Smooth muscle cell of the brain vasculature (primary cell): ENCODE results near the gene EGFL7.

Experiments used
- DNase-seq: peaks from one replicate; pipeline ENCODE4 v3.0.0-alpha.2; 2012; ENCODE audit warnings: low read depth, low spot score

EGFL7 gene

DNA sequence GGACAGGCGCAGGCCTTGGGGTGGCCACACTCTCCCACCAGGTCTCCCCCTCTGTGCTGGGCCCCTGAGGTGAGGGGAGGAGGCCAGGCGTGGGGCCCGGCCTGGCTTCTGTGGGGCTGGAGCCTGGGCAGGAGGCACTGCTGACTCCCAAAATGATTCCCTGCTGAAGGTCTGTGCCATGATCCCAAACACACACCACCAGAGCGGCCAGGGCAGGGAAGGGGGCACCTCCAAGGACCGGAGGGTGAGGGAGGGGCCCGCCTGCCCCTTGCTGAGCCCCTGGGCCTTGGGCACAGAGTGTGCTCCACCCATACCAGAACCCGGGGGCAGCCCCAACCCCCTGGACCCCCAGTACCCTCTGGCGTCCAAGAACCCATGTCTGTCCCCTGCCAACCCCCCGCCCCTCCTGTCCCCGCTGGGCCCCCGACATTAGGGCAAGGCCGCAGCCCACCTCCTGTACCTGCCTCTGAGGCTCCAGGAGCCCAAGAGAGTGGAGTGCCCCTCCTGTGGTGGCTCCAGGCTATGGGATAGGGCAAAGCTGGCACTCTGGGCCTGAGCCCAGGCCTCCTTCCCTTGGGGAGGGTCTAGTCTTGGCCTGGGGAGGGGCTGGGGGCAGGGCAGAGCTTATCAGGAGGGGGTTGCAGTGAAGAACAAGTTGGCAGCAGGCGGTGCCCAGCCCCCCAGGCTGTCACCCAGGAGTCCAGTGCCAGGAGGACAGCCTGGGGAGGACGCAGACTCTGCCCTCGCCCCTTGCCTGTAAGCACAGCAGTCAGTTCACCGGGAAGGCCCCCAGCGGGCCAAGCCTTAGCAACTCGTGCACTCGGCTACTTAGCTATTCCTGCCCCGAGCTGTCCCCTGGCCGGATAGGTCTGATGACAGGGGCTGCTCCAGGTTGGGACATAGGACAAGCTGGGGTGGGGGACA lies 2.6 kb upstream of the EGFL7 start:
- no peak for DNase-seq

DNA sequence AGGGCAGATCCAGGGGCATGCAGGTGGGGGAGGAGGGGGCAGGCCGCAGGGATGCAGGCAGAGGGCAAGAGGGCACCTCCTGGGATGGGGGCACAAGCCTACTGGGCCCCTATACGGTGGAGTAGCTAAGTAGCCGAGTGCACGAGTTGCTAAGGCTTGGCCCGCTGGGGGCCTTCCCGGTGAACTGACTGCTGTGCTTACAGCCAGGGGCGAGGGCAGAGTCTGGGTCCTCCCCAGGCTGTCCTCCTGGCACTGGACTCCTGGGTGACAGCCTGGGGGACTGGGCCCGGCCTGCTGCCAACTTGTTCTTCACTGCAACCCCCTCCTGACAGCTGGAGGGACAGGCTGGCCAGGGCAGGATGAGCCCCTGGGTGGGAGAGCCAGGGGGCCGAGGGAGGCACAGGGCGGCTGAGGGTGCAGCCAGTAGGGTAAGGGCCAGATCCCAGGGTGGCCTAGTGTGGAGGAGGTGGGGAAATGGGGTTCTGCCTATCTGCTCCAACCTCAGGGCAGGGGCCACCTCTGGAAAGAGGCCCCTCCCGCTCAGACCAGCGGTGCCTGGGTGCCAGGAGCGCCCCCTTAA lies 1.7 kb upstream of the EGFL7 start:
- no peak for DNase-seq

DNA sequence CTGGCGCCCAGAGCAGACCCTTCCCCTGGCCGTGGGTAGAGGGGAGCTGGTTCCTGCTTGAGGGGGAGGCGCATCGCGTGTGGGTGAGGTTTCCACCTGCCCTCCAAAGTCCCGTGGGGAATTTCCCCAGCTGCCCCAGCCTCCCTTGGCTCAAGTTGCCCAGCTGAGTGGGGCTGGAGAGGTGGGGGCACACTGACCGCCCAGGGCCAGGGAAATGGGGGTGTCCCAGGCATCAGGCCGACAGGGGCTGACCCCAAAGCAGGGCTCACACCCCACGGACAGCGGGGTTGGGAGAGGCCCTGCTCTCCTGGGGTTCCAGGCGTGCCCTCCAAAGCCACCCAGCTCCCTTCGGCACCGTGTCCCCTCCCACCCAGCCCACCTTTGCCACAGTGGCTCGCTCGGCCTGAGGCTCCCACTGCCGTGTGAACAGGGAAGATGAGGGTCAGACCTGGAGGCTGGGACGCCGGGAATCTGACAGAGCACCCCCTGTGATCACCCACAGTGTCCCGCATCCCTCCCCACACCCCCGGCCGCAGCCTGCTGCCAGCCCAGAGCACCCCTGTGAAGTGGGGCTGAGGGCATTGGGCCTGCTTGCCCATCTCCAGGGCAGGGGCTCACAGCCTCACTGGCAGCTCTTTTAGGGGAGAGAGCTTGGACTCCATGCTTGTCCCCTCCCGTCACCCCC lies 933 bp upstream of the EGFL7 start:
- no peak for DNase-seq

DNA sequence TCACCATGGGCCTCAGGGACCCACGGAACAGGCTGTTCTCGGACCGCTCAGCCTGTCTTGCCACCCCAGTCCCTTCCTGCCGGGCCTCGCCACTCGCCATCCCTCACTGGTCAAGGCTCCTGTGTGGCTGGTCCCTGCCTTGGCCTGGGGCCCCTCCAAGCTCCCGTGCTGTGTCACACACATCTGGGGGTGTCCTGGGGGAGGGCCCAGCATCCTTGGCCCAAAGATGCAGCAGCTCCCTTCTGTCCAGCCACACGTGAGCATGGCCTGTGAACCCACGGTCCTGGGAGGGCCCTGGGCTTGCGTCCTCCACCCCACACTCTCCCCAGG lies 425 bp upstream of the EGFL7 start:
- DNase-seq = no peak

DNA sequence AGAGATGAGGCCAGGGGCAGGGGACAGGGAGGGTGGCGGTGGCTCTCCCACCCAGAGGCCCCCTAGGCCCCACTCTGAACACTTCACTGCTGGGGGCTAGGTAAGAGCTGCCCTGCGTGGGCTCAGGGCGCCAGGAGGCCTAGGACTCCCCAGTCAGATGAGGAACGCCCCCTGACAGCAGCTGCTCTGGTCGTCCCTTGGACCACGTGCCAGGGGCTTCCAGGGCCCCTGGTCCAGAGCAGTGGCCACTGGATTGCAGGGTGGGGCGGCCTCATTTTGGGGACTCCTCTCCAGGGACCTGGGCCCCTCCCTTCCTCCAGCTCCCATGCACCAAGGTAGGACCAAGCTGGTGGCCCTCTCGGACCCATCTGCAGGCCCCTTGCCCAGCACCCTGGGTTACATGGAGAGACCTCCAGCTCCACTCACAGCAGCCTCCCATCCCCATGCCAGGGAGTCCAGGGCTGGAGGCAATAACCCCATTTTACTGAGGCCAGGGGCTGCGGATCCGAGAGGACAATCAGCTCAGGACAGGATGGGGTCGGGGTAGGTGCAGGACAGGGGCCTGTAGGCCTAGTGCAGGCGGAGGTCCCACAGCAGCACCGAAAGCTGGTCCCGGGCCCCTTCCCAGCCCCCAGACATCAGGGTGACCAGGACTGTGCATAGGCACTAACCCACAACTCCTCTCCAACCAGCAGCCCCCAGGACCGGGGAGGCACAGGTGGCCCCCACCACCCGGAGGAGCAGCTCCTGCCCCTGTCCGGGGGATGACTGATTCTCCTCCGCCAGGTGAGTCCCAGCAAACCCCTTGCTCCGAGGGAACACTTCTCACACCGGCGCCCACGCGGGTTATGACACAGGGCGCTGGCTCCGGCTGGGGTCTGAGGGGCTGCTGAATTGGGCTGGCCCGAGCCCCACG lies 1.5 kb downstream of the EGFL7 start:
- no peak for DNase-seq

DNA sequence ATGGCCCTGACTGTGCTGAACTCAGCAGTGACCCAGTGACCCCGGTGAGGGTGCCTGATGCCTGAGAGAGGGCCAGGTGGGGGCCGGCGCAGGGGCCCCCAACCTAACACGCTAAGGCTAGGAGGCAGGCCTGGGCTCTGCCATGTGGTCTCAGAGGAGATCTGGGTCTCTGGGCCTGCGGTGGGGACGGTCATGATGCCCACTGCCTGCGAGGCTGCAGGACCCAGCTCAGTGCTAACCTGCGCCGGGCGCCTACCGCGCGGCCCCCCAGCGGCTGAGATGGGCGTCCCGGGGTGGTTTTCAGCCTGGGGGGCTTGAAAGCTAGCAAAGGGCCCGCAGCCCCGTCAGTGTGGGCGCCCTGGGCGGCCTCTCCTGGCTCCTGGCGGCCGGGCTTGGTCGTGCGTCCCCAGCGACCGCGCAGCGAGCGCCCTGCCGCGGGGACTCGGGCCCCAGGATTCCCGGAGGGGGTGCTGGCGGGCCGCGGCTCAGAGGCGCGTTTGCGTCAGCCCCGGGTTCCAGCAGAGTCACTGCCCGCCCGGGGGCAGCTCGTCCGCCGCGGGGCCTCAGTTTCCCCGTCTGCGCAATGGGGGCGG lies 2.5 kb downstream of the EGFL7 start:
- no peak for DNase-seq

GRCh38 chr9:136665704-136666371 lies 3.1 kb downstream of the EGFL7 start:
- no peak for DNase-seq

GRCh38 chr9:136666372-136667213 lies 3.9 kb downstream of the EGFL7 start:
- DNase-seq = no peak

GRCh38 chr9:136667214-136667939 lies 4.7 kb downstream of the EGFL7 start:
- no peak for DNase-seq

DNA sequence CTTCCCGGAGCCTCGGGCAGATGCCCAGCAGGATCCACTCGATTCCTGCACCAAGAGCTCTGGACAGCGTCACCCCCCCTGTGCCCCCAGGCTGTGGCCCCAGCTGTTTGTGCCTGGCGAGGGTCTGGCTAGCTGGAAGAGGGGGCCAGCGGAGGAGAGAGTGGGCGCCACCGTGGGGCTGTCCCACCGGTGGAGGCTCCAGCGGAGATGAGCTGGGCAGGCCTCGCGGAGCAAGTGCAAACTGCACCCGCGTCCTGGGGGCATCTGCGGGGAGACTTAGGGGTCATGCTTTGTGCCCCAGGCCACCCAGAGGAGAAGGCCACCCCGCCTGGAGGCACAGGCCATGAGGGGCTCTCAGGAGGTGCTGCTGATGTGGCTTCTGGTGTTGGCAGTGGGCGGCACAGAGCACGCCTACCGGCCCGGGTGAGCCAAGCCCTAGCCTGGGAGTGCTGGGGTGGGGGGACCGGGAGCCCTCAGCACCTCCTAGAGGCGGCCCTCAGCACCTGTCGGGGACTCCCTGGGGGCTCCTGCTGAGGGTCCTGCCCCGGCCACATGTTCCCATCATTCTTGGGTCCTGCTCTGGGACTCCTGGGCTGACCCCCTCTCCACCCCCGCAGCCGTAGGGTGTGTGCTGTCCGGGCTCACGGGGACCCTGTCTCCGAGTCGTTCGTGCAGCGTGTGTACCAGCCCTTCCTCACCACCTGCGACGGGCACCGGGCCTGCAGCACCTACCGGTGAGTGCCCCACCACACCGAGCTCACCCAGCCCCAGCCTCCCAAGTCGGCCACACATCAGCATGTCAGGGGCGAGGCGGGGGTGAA lies 5.4 kb downstream of the EGFL7 start:
- DNase-seq = no peak

GRCh38 chr9:136668983-136669790 lies 6.5 kb downstream of the EGFL7 start:
- no peak for DNase-seq

GRCh38 chr9:136669791-136670464 lies 7.2 kb downstream of the EGFL7 start:
- no peak for DNase-seq

- no peak for DNase-seq
Observed at GRCh38 chr9:136670576-136671253, 8.0 kb downstream of the EGFL7 start.

DNA sequence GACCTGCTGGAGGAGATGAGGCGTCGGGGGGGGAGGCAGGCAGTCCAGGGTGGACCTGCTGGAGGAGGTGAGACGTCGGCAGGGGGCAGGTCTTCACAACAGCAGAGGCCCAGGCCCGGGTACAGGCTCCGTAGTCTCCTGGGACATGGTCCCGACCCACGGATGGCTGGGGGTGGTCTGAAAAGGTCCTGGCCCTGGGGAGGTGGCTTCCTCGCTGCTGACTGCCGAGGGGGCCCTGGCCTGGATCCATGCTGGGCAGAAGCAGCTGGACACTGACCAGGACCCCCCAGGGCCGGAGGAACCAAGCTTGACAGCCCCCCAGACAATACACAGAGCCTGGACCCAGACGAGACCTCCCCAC lies 8.5 kb downstream of the EGFL7 start:
- DNase-seq = no peak

- DNase-seq = no peak
Observed at GRCh38 chr9:136671646-136672430, 9.1 kb downstream of the EGFL7 start.
